Heart right ventricle (tissue), 16 donors: ENCODE data around the gene ANLN. TPM values are rescaled to one million over a fixed set of nuclear protein-coding genes. Genes with fewer than 3 reads are reported as not detected.
"Not testable (repeated sequence)": the region's sequence is repeated elsewhere in the genome, so short reads cannot be mapped to it uniquely, and the experiment has no call there.

Experiments used
- ATAC-seq, 8 donors: fragments of 200-7000 bp; cut with Tn5 transposase; one replicate each; pipeline ENCODE4 v1.9.1; 2020; ENCODE audit warnings: mild to moderate bottlenecking in 8 of 8, moderate library complexity in 8 of 8, moderate number of reproducible peaks in 1 of 8
- DNase-seq, 2 donors: peaks; one replicate each; pipeline ENCODE4 v3.0.0-alpha.2; 2020
- H3K27ac ChIP-seq, 10 donors: fragments of 200-600 bp; sonication (generic) in 2 of 10; one replicate each; pipeline versions ENCODE4 v1.5.0 to v1.8.0; 2020 to 2022; ENCODE audit warnings: mild to moderate bottlenecking in 3 of 10
- H3K27me3 ChIP-seq, 7 donors: fragments of 200-600 bp; one replicate each; pipeline ENCODE4 v1.8.0; 2021 to 2022; ENCODE audit warnings: mild to moderate bottlenecking in 2 of 7
- H3K36me3 ChIP-seq, 9 donors: fragments of 200-600 bp; sonication (generic) in 1 of 9; one replicate each; pipeline versions ENCODE4 v1.5.0 to v1.8.0; 2020 to 2022; ENCODE audit warnings: mild to moderate bottlenecking in 2 of 9
- H3K4me1 ChIP-seq, 9 donors: fragments of 200-600 bp; sonication (generic) in 1 of 9; one replicate each; pipeline versions ENCODE4 v1.5.0 to v1.8.0; 2020 to 2022; ENCODE audit warnings: mild to moderate bottlenecking in 4 of 9
- H3K4me3 ChIP-seq, 10 donors: fragments of 200-600 bp; sonication (generic) in 2 of 10; one replicate each; pipeline versions ENCODE4 v1.5.0 to v1.8.0; 2020 to 2022; ENCODE audit warnings: mild to moderate bottlenecking in 7 of 10, moderate library complexity in 2 of 10
- H3K9me3 ChIP-seq, 11 donors: fragments of 200-600 bp in 10 of 11; sonication (generic) in 2 of 11; one replicate each; pipeline versions ENCODE4 v1.5.0 to v1.8.0; 2013 to 2022; ENCODE audit warnings: mild to moderate bottlenecking in 2 of 11, control low read depth in 1 of 11, moderate library complexity in 1 of 11
- CTCF ChIP-seq, 9 donors: fragments of 200-600 bp; sonication (generic) in 2 of 9; IDR thresholded peaks; one replicate each; pipeline versions ENCODE4 v1.5.0 to v1.8.0; 2021 to 2022; ENCODE audit warnings: antibody characterized with exemption in 9 of 9, mild to moderate bottlenecking in 5 of 9, moderate library complexity in 1 of 9
- WGBS, 2 donors: extraction: QIAGEN DNeasy Blood & Tissue Kit; methylation state at CpG; one replicate each; pipeline ENCODE4 v1.1.7; 2013; ENCODE audit warnings: inconsistent platforms in 1 of 2; 5-methylcytosine and 5-hydroxymethylcytosine counted together
- intact Hi-C, 10 donors: fragments of 100-400 bp; cut with DNase I; formaldehyde crosslinking; loops; one replicate each; pipeline versions ENCODE4 v1.11.1 to v1.14.2; 2022
- polyA plus RNA-seq, 2 donors: library from polyadenylated mRNA; stranded (reverse); fragments of 200-250 nt; gene quantifications; one replicate each; pipeline ENCODE4 v1.2.3, GENCODE V29; 2013
- total RNA-seq, 10 donors: library from RNA; stranded (reverse); fragmentation: NEBNext Ultra II Directional in 3 of 10; extraction: Animal tissue kit (Norgen Biotek cat#: 25700) in 3 of 10; gene quantifications; one replicate each; pipeline versions ENCODE4 v1.2.1 to v1.2.4, GENCODE V29; 2021 to 2023
- donor health status: Arrhythmogenic right ventricular cardiomyopathy.
- donor health status: ischemic (EF 13 %, LVEDD 7.1; RV severe dilation, severe dysfunction).
- donor health status: healthy with polysubstance abuse.
- donor health status: DM: no; HTN: yes; CAD: no.
- donor health status: DM: no; HTN: no; CAD: no.
- donor health status: ischemic (EF 25% LVEDD 6.9; RV normal size, moderate dysfunction).
- donor health status: ischemic (EF 25% LVEDD 5.7; RV mildly dilated, moderate dysfunction).
- donor health status: healthy.
- donor health status: DM: yes; HTN: yes; CAD: no.
- donor health status: Ischemic cardiomyopathy.
- donor health status: ischemic (EF 35%, LVEDD 5.7; RV mildly dilated, moderate dysfunction).
- donor health status: nonischemic (EF 11% LVEDD 7.7; RV severe dilation, severe dysfunction).
- donor health status: DM: yes; HTN: yes; CAD: no.
- donor health status: PGD.
- donor health status: ischemic (EF 29% LVEDD 5.4; RV normal size, mild dysfunction).
- donor health status: nonischemic (EF 23%, LVEDD 6.1; RV moderate dilation, normal function).

The ANLN gene
- total and polyA plus RNA-seq, 12 donors: 0.38 to 13.4 (median 1.9) TPM

- TF ChIP-seq CTCF (IDR thresholded peaks at IDR 0.05): no peak
- no peak for DNase-seq
- intact Hi-C loops: no loop called here
- no peaks in the 10 kb centered on the region for H3K36me3 ChIP-seq
- H3K9me3 ChIP-seq: peaks cover 0 to 5% (median 0%) of the 10 kb centered on the region in 11 donors
- no peak overlapping the region for H3K27ac ChIP-seq
- H3K4me1 ChIP-seq: no peaks in the 10 kb centered on the region
- no peaks in the 10 kb centered on the region for H3K27me3 ChIP-seq
- no peak for ATAC-seq
- 97 to 98% methylated on average over 2 of the region's 2 CpGs for WGBS, 2 donors
- H3K4me3 ChIP-seq: no peak overlapping the region
These were observed 8.6 kb upstream of the ANLN start for GRCh38 chr7:36381056-36381455.

GRCh38 chr7:36383284-36383683, 6.4 kb upstream of the ANLN start:
- H3K27ac ChIP-seq, H3K4me1 ChIP-seq, H3K9me3 ChIP-seq, intact Hi-C loops, H3K27me3 ChIP-seq, DNase-seq, ATAC-seq, H3K4me3 ChIP-seq, H3K36me3 ChIP-seq: not testable (repeated sequence)
- 97% methylated on average over 3 of the region's 3 CpGs for WGBS, 2 donors

GRCh38 chr7:36385646-36386045, 4.0 kb upstream of the ANLN start:
- WGBS, 2 donors: 93 to 97% methylated on average over 3 of the region's 3 CpGs
- ATAC-seq, H3K27me3 ChIP-seq, H3K4me3 ChIP-seq, H3K36me3 ChIP-seq, H3K9me3 ChIP-seq, DNase-seq, intact Hi-C loops, H3K27ac ChIP-seq: not testable (repeated sequence)
- H3K4me1 ChIP-seq: peaks cover 2 to 15% (median 10%) of the 10 kb centered on the region in 9 donors

- no peaks in the 10 kb centered on the region for H3K27me3 ChIP-seq
- WGBS, 2 donors: 66 to 75% methylated on average over 7 of the region's 7 CpGs
- no peak for ATAC-seq
- DNase-seq: no peak
- intact Hi-C loops: no loop called here
- peak overlapping the region in 2 of 10 donors; percentile 68 to 83 for H3K27ac ChIP-seq
- TF ChIP-seq CTCF (IDR thresholded peaks at IDR 0.05): no peak
- no peaks in the 10 kb centered on the region for H3K36me3 ChIP-seq
- no peak overlapping the region for H3K4me3 ChIP-seq
- no peaks in the 10 kb centered on the region for H3K9me3 ChIP-seq
- H3K4me1 ChIP-seq: peaks cover 2 to 30% (median 18%) of the 10 kb centered on the region in 9 donors
These were observed 2.0 kb upstream of the ANLN start for GRCh38 chr7:36387435-36388231.

GRCh38 chr7:36388423-36388822, 1.2 kb upstream of the ANLN start:
- intact Hi-C loops: no loop called here
- Histone ChIP-seq H3K27ac (peak overlapping the region in 7 of 10 donors; percentile 23 to 83 (median 66)), H3K4me1 (peaks cover 2 to 30% (median 18%) of the 10 kb centered on the region in 9 donors), H3K4me3 (no peak overlapping the region), H3K9me3 (no peaks in the 10 kb centered on the region), H3K27me3 (no peaks in the 10 kb centered on the region), H3K36me3 (no peaks in the 10 kb centered on the region)
- TF ChIP-seq CTCF (IDR thresholded peaks at IDR 0.05): no peak
- DNase-seq (no peak), ATAC-seq (no peak)
- WGBS, 2 donors: 53 to 55% methylated on average over 4 of the region's 4 CpGs
